Tibial artery (tissue), 4 donors: ENCODE data around the gene UHMK1.

ENCODE experiments used
- DNase-seq, 2 donors: peaks; one replicate each; pipeline ENCODE4 v3.0.0-alpha.2; 2019
- H3K27ac ChIP-seq, 2 donors: fragments of 200-600 bp; sonication (generic) in 1 of 2; 1 replicate in 1 of 2; 2 replicates in 1 of 2; pipeline ENCODE4 v1.5.1; 2018 to 2019; ENCODE audit warnings: mild to moderate bottlenecking in 1 of 2
- H3K27me3 ChIP-seq, 2 donors: fragments of 200-600 bp; sonication (generic) in 1 of 2; one replicate each; pipeline versions ENCODE4 v1.5.1 to v1.6.0; 2016 to 2019
- H3K36me3 ChIP-seq, 3 donors: fragments of 200-600 bp; sonication (generic) in 2 of 3; one replicate each; pipeline ENCODE4 v1.5.1; 2016 to 2019; ENCODE audit warnings: mild to moderate bottlenecking in 2 of 3
- H3K4me1 ChIP-seq, 4 donors: fragments of 200-600 bp; sonication (generic) in 2 of 4; 1 replicate in 3 of 4; 2 replicates in 1 of 4; pipeline ENCODE4 v1.5.1; 2016 to 2019
- H3K4me3 ChIP-seq, 2 donors: fragments of 200-600 bp; sonication (generic) in 1 of 2; 1 replicate in 1 of 2; 2 replicates in 1 of 2; pipeline ENCODE4 v1.5.1; 2018 to 2019; ENCODE audit warnings: mild to moderate bottlenecking in 2 of 2
- H3K9me3 ChIP-seq, 3 donors: fragments of 200-600 bp; sonication (generic) in 1 of 3; one replicate each; pipeline ENCODE4 v1.5.1; 2016 to 2019
- intact Hi-C: fragments of 100-400 bp; cut with DNase I; formaldehyde crosslinking; loops from one replicate; pipeline ENCODE4 v1.15.0; 2023; ENCODE audit warnings: low total_unique reads
- TF ChIP-seq, protein P1 (sequence below), 2 experiments: fragments of 200-600 bp in 1 of 2; fragments of 450-650 bp in 1 of 2; IDR thresholded peaks; one replicate each; pipeline ENCODE4 v1.5.1; 2017 to 2019; ENCODE audit warnings: antibody characterized with exemption in 2 of 2, mild to moderate bottlenecking in 1 of 2, moderate library complexity in 1 of 2

The UHMK1 gene

DNA sequence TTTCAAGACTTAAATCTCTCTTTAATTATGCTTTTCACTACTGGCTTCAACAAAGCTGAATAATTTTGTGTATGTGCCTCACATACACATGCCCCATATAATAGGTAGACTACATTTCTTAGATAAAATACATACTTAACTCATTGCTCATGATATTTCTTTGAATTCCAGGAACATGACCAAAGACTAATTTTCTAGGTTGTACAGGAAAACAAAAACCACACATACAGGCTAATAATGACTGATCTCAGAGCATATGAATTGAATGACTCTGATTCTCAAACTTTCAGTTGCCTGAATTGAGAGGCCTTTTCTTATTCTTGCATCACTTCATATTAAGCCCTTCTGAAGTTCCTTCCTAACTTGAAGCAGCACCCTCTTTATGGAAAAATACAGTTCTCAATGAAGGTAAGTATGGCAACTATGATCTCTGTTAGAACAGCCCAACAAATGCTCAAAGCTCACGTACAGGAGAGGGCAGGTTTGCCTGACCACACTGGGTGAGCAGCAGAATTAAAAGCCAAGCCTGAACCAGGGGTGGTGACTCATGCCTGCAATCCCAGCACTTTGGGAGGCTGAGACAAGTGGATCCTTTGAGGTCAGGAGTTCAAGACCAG lies 41.3 kb downstream of the UHMK1 start:
- peaks cover 0 to 4% (median 0%) of the 10 kb centered on the region in 3 donors for H3K9me3 ChIP-seq
- H3K4me3 ChIP-seq = no peak overlapping the region
- TF ChIP-seq, protein P1, sequence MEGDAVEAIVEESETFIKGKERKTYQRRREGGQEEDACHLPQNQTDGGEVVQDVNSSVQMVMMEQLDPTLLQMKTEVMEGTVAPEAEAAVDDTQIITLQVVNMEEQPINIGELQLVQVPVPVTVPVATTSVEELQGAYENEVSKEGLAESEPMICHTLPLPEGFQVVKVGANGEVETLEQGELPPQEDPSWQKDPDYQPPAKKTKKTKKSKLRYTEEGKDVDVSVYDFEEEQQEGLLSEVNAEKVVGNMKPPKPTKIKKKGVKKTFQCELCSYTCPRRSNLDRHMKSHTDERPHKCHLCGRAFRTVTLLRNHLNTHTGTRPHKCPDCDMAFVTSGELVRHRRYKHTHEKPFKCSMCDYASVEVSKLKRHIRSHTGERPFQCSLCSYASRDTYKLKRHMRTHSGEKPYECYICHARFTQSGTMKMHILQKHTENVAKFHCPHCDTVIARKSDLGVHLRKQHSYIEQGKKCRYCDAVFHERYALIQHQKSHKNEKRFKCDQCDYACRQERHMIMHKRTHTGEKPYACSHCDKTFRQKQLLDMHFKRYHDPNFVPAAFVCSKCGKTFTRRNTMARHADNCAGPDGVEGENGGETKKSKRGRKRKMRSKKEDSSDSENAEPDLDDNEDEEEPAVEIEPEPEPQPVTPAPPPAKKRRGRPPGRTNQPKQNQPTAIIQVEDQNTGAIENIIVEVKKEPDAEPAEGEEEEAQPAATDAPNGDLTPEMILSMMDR (IDR thresholded peaks at IDR 0.05) = no peak
- H3K4me1 ChIP-seq = peaks cover 0 to 12% (median 5%) of the 10 kb centered on the region in 4 donors
- H3K27me3 ChIP-seq = no peaks in the 10 kb centered on the region
- intact Hi-C loops = no loop called here
- DNase-seq = no peak
- no peak overlapping the region for H3K27ac ChIP-seq
- H3K36me3 ChIP-seq = no peaks in the 10 kb centered on the region

DNA sequence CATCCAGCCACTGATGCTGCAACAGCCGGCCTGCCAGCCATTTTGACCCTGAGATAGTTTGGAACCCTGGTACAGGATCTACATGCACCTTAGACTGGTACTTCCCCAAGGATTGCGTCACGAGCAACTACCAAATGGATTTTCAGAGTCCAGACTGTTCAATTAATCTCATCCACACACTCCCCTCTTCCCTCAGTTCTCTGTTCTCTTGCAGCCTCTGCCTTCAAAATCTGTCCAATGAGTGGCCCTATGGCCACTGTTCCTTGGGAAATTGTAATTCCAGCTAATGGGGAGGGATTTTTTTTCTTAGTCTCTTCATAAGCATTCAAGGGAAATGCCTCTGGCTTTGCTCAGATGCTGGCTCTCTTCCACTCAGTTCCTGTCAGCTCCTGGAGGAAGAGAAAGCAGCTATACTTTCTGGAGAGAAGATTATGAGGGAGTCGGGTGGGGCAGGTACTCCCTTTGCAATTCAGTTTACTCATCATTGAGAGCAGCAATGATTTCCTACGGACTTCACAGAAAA lies 44.1 kb downstream of the UHMK1 start:
- peaks cover 0 to 4% (median 0%) of the 10 kb centered on the region in 3 donors for H3K9me3 ChIP-seq
- H3K27me3 ChIP-seq = no peaks in the 10 kb centered on the region
- H3K4me1 ChIP-seq = peaks cover 0 to 12% (median 5%) of the 10 kb centered on the region in 4 donors
- peak overlapping the region; percentile 28 to 33 for H3K27ac ChIP-seq
- H3K36me3 ChIP-seq = no peaks in the 10 kb centered on the region
- intact Hi-C loops = no loop called here
- TF ChIP-seq, protein P1 (IDR thresholded peaks at IDR 0.05) = no peak
- no peak overlapping the region for H3K4me3 ChIP-seq
- DNase-seq = peak; percentile 73 to 78

DNA sequence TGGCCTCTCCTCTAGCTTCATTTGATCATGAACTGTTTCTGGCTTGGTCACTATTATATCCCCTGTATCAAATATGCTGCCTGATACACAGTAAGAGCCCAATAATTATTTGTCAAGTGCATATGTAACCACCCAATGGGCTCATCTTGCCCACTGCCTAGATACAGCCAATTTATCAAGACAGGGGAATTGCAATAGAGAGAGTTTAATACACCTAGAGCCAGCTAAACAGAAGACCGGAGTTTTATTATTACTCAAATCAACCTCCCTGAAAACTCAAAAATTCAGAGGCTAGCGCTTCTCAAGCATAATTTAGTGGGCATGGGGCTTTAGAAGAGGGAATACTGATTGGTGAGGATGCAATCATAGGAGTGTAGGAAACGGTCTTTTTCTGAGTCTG lies 45.6 kb downstream of the UHMK1 start:
- Histone ChIP-seq H3K9me3 (peaks cover 0 to 4% (median 0%) of the 10 kb centered on the region in 3 donors), H3K4me1 (peaks cover 0 to 12% (median 5%) of the 10 kb centered on the region in 4 donors), H3K27me3 (no peaks in the 10 kb centered on the region), H3K27ac (no peak overlapping the region), H3K36me3 (no peaks in the 10 kb centered on the region), H3K4me3 (no peak overlapping the region)
- no peak for DNase-seq
- intact Hi-C loops = no loop called here
- TF ChIP-seq, protein P1 (IDR thresholded peaks at IDR 0.05) = no peak

DNA sequence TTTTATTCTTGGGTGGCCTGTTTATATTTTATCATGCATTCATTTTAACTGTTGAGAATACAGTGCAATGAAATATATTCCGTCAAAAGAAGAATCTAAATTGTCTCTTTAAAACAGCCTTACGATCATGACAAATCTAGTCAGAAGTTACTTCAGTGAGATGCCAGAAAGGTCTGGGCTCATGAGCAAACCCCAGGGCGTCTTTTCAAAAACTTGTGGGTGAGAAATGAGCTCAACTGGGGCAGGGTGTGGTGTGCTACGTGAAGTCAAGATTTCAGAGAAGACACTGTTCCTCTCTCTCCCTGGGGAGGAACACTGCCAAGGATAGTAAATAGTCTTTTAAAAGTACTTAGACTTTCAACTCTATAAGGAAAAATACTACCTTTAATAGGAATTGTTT lies 50.6 kb downstream of the UHMK1 start:
- Histone ChIP-seq H3K9me3 (peaks cover 0 to 2% (median 0%) of the 10 kb centered on the region in 3 donors), H3K27ac (no peak overlapping the region), H3K4me3 (no peak overlapping the region), H3K36me3 (no peaks in the 10 kb centered on the region), H3K4me1 (peaks cover 0 to 12% (median 1%) of the 10 kb centered on the region in 4 donors), H3K27me3 (no peaks in the 10 kb centered on the region)
- DNase-seq = peak; percentile 80 to 81
- intact Hi-C loops = no loop called here
- TF ChIP-seq, protein P1 (IDR thresholded peaks at IDR 0.05) = no peak

DNA sequence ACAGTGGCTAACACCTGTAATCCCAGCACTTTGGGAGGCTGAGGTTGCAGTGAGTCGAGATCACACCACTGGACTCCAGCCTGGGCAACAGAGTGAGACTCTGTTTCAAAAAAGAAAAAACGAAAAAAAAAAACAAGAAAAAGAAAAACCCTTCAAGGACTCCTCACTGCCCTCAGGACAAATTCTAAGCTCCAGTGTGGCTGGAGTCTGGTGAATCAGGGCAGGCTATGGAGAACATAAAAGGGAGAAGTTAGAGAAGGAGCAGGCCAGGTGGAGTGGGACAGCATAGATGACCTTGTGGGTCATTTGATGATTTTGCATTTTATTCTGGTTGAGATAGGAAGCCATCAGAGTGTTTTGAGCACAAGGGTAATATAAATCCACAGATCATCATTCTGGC lies 51.4 kb downstream of the UHMK1 start:
- Histone ChIP-seq H3K27ac (no peak overlapping the region), H3K4me1 (peaks cover 0 to 12% (median 1%) of the 10 kb centered on the region in 4 donors), H3K4me3 (no peak overlapping the region), H3K9me3 (no peaks in the 10 kb centered on the region), H3K36me3 (no peaks in the 10 kb centered on the region), H3K27me3 (no peaks in the 10 kb centered on the region)
- TF ChIP-seq, protein P1 (IDR thresholded peaks at IDR 0.05) = no peak
- intact Hi-C loops = no loop called here
- DNase-seq = no peak
